Endothelial cell of umbilical vein (primary cell): ENCODE measurements around the gene ACOT11.

Source experiments
- CTCF ChIP-seq, 2 donors: IDR thresholded peaks; 1 replicate in 1 of 2; 2 replicates in 1 of 2; pipeline ENCODE4 v1.5.1; 2011; ENCODE audit warnings: low read length in 2 of 2, mild to moderate bottlenecking in 2 of 2, moderate library complexity in 2 of 2, control low read depth in 1 of 2, inconsistent platforms in 1 of 2, low read depth in 1 of 2; ENCODE audit not compliant: insufficient read depth in 1 of 2; ENCODE audit errors: extremely low read depth in 1 of 2
- EZH2 ChIP-seq: IDR thresholded peaks from 2 replicates; pipeline ENCODE4 v1.6.1; 2012; ENCODE audit warnings: borderline replicate concordance, low read depth, mild to moderate bottlenecking, moderate library complexity, low read length, inconsistent platforms; ENCODE audit not compliant: severe bottlenecking
- POLR2A ChIP-seq: IDR thresholded peaks from 2 replicates; pipeline ENCODE4 v1.6.1; 2012; ENCODE audit warnings: low read depth, mild to moderate bottlenecking, control low read depth, low read length
- POLR2AphosphoS5 ChIP-seq: IDR thresholded peaks from 2 replicates; pipeline ENCODE4 v1.6.1; 2012; ENCODE audit warnings: low read depth, mild to moderate bottlenecking, control low read depth, low read length, moderate library complexity; ENCODE audit not compliant: insufficient read depth

GRCh38 chr1:54580856-54581550 lies 33.0 kb downstream of the ACOT11 start:
- TF ChIP-seq POLR2AphosphoS5: no peak
- TF ChIP-seq CTCF (IDR thresholded peaks at IDR 0.05; ENCODE audit: extremely low read depth in 1 of 2, insufficient read depth in 1 of 2, low read depth in 1 of 2, low read length in 2 of 2): no peak
- no peak for TF ChIP-seq POLR2A
- no peak for TF ChIP-seq EZH2
